NB4 (cell line): ENCODE results near the gene EFCAB9.

Experiments
- CTCF ChIP-seq: IDR thresholded peaks from one replicate; pipeline ENCODE4 v1.5.1; 2012; ENCODE audit warnings: low read depth, low read length
- MYC ChIP-seq: IDR thresholded peaks from 2 replicates; pipeline ENCODE4 v1.6.1; 2011; ENCODE audit warnings: low read depth, low read length

- TF ChIP-seq CTCF (no peak), MYC (no peak)
Observed at GRCh38 chr5:172148381-172148780, 45.6 kb upstream of the EFCAB9 start.
